Left forelimb (tissue), 1 donor: ENCODE results near the gene ABI3.
A peak's percentile ranks its signal among the peaks of the same experiment; 100 is the strongest.
"Not testable (repeated sequence)": the region's sequence is repeated elsewhere in the genome, so short reads cannot be mapped to it uniquely, and the experiment has no call there.

ENCODE experiments used
- DNase-seq: peaks from one replicate; pipeline ENCODE4 v3.0.0-alpha.2; 2018; ENCODE audit warnings: low spot score

ABI3 gene

DNA sequence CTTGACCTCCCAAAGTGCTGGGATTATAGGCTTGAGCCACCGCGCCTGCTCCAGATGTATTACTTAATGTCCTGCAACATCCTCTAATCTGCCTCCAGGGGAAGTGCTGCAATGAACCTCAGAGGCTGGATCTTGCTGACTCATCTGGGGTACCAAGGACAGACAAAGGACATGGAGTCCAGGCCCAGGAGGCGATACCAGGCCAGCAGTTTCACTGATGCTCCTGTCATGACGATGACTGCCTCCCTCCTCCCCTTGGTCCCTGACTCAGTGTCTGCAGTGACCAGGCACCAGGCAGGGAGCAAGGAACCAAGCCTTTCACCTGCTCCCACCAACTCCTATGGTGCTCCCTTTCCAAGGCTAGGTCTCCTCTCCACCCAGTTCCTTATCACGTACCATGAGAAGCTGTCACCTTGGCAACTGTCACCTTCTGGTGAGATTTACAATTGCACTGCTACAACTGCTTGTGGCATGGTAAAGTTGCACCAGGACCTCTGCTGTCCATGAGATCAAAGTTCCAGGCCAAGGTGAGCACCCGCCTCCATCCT, 41.7 kb downstream of the ABI3 start:
- DNase-seq, result no peak

DNA sequence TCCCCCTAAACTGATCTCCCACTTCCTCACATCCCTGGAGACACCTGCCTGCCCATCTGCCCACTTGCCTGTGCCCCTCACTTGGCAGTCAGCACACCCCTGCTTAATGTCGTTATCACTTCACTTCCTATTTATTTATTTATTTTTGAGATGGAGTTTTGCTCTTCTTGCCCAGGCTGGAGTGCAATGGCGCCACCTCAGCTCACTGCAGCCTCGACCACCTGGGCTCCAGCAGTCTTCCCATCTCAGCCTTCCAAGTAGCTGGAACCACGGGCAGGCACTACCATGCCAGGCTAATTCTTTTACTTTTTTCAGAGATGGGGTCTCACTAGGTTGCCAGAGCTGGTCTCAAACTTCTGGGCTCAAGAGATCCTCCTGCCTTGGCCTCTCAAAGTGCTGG, 43.6 kb downstream of the ABI3 start:
- no peak for DNase-seq

DNA sequence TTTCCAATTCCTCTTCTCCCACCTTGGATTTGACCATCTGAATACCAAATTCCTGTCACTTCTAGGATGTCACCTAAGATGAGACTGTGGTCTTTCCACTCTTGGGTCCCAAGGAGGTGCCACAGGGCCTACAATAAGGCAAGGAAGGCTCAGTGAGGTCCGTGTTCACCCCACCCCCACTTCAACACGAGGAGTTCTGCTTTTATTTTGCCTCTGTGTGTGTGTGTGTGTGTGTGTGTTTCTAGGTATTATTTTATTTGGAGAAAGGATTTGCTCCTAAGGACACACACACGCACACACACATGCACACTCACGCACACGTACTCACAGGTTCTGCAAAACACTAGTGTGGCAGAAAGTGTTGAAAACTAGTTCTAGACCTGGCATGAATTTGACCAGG, 44.6 kb downstream of the ABI3 start:
- DNase-seq, result no peak

DNA sequence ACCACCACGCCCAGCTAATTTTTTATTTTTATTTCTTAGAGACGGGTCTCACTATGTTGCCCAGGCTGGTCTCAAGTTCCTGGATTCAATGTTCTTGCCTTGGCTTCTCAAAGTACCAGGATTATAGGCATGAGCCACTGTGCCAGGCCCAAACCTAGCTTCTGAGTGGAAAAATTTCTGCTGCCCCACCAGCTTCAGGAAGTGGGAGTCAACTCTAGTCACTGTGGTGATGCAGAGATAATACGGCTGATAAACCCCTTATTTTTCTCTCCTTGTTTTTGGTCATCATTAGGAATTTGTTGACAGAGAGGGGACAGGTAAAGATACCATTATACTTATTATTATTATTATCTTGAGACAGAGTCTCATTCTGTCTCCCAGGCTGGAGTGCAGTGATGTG, 47.9 kb downstream of the ABI3 start:
- DNase-seq, result no peak

DNA sequence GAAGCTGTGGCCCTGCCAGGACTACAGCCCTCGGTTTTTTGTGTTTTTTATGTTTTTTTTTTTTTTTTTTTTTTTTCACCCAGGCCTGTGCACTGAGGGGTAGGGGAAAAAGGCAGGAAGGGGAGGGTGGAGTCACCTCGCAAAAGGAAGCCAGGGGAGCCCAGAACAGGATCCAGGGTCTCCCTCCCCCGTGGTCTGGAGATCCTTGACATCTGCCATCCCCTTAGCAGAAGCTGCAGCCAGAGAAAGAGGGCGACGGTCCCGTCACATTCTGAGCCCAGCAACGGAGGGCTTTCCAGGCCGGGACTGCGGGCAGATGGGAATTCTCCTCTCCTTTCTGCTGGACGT, 49.1 kb downstream of the ABI3 start:
- no peak for DNase-seq

DNA sequence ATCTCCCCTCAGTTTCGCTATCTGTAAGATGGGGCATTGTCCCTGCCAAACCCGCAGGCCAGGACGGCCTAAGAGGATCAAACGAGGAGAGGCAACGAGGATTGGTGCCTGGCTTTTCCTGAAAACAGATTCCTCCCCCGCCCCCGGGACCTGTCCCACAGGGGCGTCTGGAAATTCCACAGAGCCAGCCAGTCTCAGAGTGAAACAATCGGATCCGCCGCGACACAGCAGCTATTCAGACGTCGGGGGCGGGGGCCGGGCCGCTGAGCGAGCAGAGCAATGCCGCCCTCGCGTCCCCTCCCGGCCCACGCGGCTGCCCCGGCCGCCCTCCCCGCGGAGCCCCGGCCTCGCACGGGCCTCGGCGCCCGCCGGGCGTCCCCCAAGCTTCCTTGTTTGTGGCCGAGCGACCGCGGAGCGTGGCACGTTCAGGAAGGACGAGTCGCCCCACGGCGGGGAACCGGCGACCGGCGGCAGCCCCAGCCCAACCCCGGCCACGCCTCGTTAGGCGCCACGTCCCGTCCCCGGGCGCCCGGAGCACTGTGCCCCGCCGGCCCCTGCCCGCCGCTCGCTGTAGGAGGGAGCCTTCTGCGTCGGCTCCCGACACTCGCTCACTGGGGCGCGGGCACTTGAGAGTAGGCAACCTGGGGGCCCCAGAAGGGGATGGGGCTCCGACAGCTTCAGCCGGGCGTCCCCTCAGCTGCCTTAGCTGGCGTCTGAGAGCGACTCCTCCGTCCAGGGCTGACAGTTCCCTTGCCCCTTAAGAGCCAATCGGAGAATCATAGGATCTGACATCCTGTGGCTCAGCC, 49.7 kb downstream of the ABI3 start:
- DNase-seq, result peak; percentile 77

DNA sequence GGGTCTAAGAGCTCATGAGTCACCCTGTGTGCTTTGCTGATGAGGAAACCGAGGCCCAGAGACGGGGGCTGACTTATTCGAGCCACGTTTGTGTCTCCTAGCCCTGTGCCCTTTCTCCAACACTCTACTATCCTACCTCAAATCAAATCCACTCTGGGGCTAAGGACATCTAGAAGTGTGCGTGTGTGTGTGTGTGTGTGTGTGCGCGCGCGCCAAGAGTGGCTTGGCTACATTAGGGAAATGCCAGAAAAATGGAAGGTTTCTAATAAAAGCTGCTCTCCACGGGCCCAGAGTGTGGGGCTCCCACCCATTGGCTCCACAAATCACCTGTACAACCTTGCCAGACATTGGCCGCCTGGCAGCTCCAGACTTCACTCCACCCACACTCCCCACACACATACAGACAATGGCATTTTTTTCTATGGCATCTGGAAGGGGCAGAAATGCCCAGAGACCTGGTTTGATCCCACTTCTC, 50.3 kb downstream of the ABI3 start:
- DNase-seq, result no peak

DNA sequence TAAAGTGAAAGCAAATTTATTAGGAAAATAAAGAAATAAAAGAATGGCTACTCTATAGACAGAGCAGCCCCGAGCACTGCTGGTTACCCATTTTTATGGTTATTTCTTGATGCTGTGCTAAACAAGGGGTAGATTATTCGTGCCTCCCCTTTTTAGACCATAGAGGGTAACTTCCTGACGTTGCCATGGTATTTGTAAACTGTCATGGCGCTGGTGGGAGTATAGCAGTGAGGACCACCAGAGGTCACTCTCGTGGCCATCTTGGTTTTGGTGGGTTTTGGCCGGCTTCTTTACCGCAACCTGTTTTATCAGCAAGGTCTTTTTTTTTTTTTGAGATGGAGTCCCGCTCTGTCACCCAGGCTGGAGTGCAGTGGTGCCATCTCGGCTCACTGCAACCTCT, 51.0 kb downstream of the ABI3 start:
- DNase-seq, result not testable (repeated sequence)

DNA sequence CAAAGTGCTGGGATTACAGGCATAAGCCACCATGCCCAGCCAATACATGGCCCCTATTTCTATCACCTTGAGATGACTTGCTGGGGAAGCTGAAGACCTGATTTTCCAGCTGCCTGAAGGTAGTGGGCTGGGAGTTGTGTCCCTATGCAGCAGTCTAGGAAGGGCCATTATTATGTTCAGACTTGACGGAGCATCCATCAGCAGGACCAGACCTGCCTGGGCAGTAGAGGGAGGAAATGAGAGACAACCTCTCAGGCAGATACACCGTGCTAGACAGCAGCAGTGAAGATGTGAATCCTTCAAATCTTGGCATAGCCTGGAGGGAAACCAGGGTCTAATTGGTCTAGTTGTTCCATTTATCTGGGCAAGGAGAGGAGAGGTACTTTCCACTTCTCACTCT, 55.7 kb downstream of the ABI3 start:
- DNase-seq, result no peak

DNA sequence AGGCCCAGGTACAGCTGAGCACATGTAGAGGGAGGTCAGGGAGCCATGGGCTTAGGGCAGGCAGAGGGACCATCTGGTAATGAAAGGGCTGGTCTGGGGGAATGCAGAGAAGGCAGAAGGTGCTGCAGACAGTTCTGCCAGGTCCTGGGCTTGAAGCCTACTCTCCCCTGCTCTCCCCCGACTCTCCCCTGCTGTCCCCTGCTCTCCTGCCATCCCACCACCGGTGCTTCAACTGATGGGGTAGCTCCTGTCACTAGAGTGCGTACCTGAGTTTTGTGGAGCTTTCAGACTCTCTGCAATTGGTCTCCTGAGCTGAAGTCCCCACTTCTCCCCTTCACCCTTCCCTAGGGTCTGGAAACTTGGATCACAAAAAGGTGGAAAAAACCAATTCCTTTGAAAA, 57.4 kb downstream of the ABI3 start:
- DNase-seq, result no peak

DNA sequence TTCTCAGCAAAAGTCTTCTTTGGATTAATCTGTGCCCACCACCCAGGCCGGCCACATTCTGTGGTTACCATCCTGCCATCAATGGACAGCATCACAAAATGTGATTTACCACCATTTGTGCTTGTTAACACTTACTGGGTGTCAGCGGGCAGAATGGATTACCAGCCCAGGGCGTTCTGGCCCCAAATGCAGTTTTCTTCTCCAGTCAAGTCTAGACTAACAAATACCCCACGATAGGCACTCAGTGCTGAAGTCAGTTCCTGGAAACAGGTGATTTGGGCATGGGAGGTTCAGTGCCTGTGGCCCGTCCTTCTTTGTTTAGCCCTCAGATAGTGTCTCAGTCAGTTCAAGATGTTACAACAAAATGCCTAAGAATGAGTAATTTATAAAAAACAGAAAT, 58.8 kb downstream of the ABI3 start:
- no peak for DNase-seq
